Cardiac ventricle fibroblast (primary cell): ENCODE measurements around the gene RFWD3. TPM values are rescaled to one million over a fixed set of nuclear protein-coding genes. Genes with fewer than 3 reads are reported as not detected.

Source experiments
- total RNA-seq: library from RNA; depleted of rRNA; stranded (reverse); fragments of >200 nt; gene quantifications from 2 replicates; pipeline ENCODE4 v1.2.3, GENCODE V29; 2015

Gene RFWD3
- total RNA-seq = 8.1 and 10.5 TPM in 2 replicates

GRCh38 chr16:74666425-74667254, at the start of gene RFWD3:
RFWD3 (minus strand) TSS chr16:74666877; CDS start chr16:74661449, 5,428 bp downstream.

GRCh38 chr16:74700438-74701225, 34.0 kb upstream of the RFWD3 start, which contains the start of gene MLKL:
MLKL (minus strand) TSS chr16:74700862; CDS start chr16:74695757, 5,105 bp downstream.

GRCh38 chr16:74606521-74607309, 60.0 kb downstream of the RFWD3 start, which contains the start of gene GLG1:
GLG1 (minus strand) TSS chr16:74607114; CDS start chr16:74607094, 20 bp downstream.

Other genes with a start within 250 kb of the RFWD3 start
- gene CLEC18B, start 245.4 kb downstream of the RFWD3 start, total RNA-seq = 0.69 TPM in 1 of 2 replicates, not detected in the other
- 215 and 258 TPM in 2 replicates for gene GLG1, start 59.8 kb downstream of the RFWD3 start, total RNA-seq
- 5.2 and 6.3 TPM in 2 replicates for gene MLKL, start 34.0 kb upstream of the RFWD3 start, total RNA-seq
- not detected in 2 replicates for gene FA2H, start 107.9 kb upstream of the RFWD3 start, total RNA-seq